ENCODE measurements around the gene GFY.

DNA sequence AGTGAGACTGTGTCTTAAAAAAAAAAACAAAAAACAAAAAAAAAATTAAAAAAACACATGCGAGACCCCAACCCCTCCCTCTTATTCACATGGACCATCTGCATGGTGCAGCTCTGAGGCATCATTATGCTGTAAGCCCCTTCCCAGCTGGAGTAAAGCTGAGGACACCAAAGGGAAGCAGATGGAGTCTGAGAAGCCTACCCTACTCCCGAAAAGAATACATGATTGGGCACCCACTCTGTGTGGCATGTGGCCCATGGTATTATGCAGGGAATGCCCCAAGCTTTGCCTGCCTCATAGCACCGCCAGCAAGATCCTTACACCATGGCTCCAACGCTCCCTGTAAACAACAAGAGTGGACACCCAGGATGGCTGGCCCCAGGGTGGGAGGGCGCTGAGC, 6.7 kb upstream of the GFY start:
- TF ChIP-seq, protein P1, sequence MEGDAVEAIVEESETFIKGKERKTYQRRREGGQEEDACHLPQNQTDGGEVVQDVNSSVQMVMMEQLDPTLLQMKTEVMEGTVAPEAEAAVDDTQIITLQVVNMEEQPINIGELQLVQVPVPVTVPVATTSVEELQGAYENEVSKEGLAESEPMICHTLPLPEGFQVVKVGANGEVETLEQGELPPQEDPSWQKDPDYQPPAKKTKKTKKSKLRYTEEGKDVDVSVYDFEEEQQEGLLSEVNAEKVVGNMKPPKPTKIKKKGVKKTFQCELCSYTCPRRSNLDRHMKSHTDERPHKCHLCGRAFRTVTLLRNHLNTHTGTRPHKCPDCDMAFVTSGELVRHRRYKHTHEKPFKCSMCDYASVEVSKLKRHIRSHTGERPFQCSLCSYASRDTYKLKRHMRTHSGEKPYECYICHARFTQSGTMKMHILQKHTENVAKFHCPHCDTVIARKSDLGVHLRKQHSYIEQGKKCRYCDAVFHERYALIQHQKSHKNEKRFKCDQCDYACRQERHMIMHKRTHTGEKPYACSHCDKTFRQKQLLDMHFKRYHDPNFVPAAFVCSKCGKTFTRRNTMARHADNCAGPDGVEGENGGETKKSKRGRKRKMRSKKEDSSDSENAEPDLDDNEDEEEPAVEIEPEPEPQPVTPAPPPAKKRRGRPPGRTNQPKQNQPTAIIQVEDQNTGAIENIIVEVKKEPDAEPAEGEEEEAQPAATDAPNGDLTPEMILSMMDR (conservative IDR thresholded peaks at IDR 0.05; ENCODE audit: low read depth in 2 of 2) = no peak
- TF ChIP-seq JUNB (IDR thresholded peaks at IDR 0.05; ENCODE audit: unreplicated experiment) = no peak
- TF ChIP-seq, protein P2, sequence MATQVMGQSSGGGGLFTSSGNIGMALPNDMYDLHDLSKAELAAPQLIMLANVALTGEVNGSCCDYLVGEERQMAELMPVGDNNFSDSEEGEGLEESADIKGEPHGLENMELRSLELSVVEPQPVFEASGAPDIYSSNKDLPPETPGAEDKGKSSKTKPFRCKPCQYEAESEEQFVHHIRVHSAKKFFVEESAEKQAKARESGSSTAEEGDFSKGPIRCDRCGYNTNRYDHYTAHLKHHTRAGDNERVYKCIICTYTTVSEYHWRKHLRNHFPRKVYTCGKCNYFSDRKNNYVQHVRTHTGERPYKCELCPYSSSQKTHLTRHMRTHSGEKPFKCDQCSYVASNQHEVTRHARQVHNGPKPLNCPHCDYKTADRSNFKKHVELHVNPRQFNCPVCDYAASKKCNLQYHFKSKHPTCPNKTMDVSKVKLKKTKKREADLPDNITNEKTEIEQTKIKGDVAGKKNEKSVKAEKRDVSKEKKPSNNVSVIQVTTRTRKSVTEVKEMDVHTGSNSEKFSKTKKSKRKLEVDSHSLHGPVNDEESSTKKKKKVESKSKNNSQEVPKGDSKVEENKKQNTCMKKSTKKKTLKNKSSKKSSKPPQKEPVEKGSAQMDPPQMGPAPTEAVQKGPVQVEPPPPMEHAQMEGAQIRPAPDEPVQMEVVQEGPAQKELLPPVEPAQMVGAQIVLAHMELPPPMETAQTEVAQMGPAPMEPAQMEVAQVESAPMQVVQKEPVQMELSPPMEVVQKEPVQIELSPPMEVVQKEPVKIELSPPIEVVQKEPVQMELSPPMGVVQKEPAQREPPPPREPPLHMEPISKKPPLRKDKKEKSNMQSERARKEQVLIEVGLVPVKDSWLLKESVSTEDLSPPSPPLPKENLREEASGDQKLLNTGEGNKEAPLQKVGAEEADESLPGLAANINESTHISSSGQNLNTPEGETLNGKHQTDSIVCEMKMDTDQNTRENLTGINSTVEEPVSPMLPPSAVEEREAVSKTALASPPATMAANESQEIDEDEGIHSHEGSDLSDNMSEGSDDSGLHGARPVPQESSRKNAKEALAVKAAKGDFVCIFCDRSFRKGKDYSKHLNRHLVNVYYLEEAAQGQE (IDR thresholded peaks at IDR 0.05; ENCODE audit: unreplicated experiment) = no peak
- no peak for TF ChIP-seq EZH2phosphoT487 (IDR thresholded peaks at IDR 0.05; ENCODE audit: unreplicated experiment)
- no peak for TF ChIP-seq POLR2AphosphoS5 (IDR thresholded peaks at IDR 0.05; ENCODE audit: low read depth)
- TF ChIP-seq EZH2 (IDR thresholded peaks at IDR 0.05; ENCODE audit: low read depth, unreplicated experiment) = no peak
- TF ChIP-seq, protein P3, sequence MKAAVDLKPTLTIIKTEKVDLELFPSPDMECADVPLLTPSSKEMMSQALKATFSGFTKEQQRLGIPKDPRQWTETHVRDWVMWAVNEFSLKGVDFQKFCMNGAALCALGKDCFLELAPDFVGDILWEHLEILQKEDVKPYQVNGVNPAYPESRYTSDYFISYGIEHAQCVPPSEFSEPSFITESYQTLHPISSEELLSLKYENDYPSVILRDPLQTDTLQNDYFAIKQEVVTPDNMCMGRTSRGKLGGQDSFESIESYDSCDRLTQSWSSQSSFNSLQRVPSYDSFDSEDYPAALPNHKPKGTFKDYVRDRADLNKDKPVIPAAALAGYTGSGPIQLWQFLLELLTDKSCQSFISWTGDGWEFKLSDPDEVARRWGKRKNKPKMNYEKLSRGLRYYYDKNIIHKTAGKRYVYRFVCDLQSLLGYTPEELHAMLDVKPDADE (IDR thresholded peaks at IDR 0.05) = no peak
- TF ChIP-seq ZNF114 (CRISPR knock-in tag; IDR thresholded peaks at IDR 0.05) = no peak
- TF ChIP-seq NANOG (IDR thresholded peaks at IDR 0.05; ENCODE audit: borderline replicate concordance) = no peak
- no peak for TF ChIP-seq STAT1 (IDR thresholded peaks at IDR 0.05; ENCODE audit: unreplicated experiment)
